Measurements from ENCODE around the gene ABCE1.

GRCh38 chr4:145103496-145103895 is 5.4 kb downstream of the ABCE1 start:
- TF ChIP-seq CTCF (conservative IDR thresholded peaks at IDR 0.05; ENCODE audit: low read depth in 2 of 2): no peak
- no peak for TF ChIP-seq REST (IDR thresholded peaks at IDR 0.05; ENCODE audit: unreplicated experiment)
- no peak for TF ChIP-seq CREB1 (CRISPR knock-in tag; IDR thresholded peaks at IDR 0.05; ENCODE audit: low read depth)
- no peak for TF ChIP-seq POLR2AphosphoS5 (IDR thresholded peaks at IDR 0.05; ENCODE audit: low read depth)
- TF ChIP-seq EZH2 (IDR thresholded peaks at IDR 0.05; ENCODE audit: low read depth, unreplicated experiment): no peak
- no peak for TF ChIP-seq ETS1 (IDR thresholded peaks at IDR 0.05)
- no peak for TF ChIP-seq JUNB (IDR thresholded peaks at IDR 0.05; ENCODE audit: unreplicated experiment)
- no peak for TF ChIP-seq EZH2phosphoT487 (IDR thresholded peaks at IDR 0.05; ENCODE audit: unreplicated experiment)
- TF ChIP-seq NANOG (IDR thresholded peaks at IDR 0.05; ENCODE audit: borderline replicate concordance): no peak
- no peak for TF ChIP-seq ZNF114 (CRISPR knock-in tag; IDR thresholded peaks at IDR 0.05)
